SK-N-SH treated with all-trans-retinoic acid at 6 μM for 48 hours (cell line): ENCODE results near the gene ZNF474.

ENCODE experiments used
- CREB5 ChIP-seq: fragments of 250-450 bp; sonication (Bioruptor Pico); IDR thresholded peaks from 2 replicates; pipeline ENCODE4 v1.5.1; 2020; ENCODE audit warnings: low read depth, mild to moderate bottlenecking, moderate library complexity
- CSDC2 ChIP-seq: fragments of 250-450 bp; sonication (Bioruptor Pico); IDR thresholded peaks from 2 replicates; pipeline ENCODE4 v1.5.0; 2020; ENCODE audit warnings: mild to moderate bottlenecking, moderate library complexity
- CSRNP3 ChIP-seq: fragments of 250-450 bp; sonication (Bioruptor Pico); IDR thresholded peaks from 2 replicates; pipeline ENCODE4 v1.5.1; 2021; ENCODE audit warnings: mild to moderate bottlenecking, moderate library complexity
- GLIS3 ChIP-seq: fragments of 250-450 bp; sonication (Bioruptor Pico); IDR thresholded peaks from 2 replicates; pipeline ENCODE4 v1.5.0; 2020; ENCODE audit warnings: mild to moderate bottlenecking, moderate library complexity
- ISL1 ChIP-seq: fragments of 250-450 bp; sonication (Bioruptor Pico); IDR thresholded peaks from 2 replicates; pipeline ENCODE4 v2.1.2; 2022; ENCODE audit warnings: mild to moderate bottlenecking, moderate library complexity
- PATZ1 ChIP-seq: fragments of 250-450 bp; sonication (Bioruptor Pico); IDR thresholded peaks from 2 replicates; pipeline ENCODE4 v1.8.0; 2020; ENCODE audit warnings: mild to moderate bottlenecking, moderate library complexity, borderline replicate concordance
- RARB ChIP-seq: fragments of 250-450 bp; sonication (Bioruptor Pico); IDR thresholded peaks from 2 replicates; pipeline ENCODE4 v1.8.0; 2021; ENCODE audit warnings: mild to moderate bottlenecking, moderate library complexity
- TOX ChIP-seq: fragments of 250-450 bp; sonication (Bioruptor Pico); IDR thresholded peaks from 2 replicates; pipeline ENCODE4 v1.8.0; 2021; ENCODE audit warnings: mild to moderate bottlenecking, moderate library complexity, borderline replicate concordance
- TSHZ2 ChIP-seq: fragments of 250-450 bp; sonication (Bioruptor Pico); IDR thresholded peaks from 2 replicates; pipeline ENCODE4 v1.5.0; 2020; ENCODE audit warnings: mild to moderate bottlenecking, moderate library complexity
- ZC3H10 ChIP-seq: fragments of 250-450 bp; sonication (Bioruptor Pico); IDR thresholded peaks from 2 replicates; pipeline ENCODE4 v1.5.1; 2021; ENCODE audit warnings: mild to moderate bottlenecking, moderate library complexity
- ZNF565 ChIP-seq: fragments of 450-650 bp; formaldehyde crosslinking; conservative IDR thresholded peaks from 2 replicates; pipeline ENCODE4 v1.5.0; 2020; ENCODE audit warnings: low read depth, mild to moderate bottlenecking, moderate library complexity
- ZNF70 ChIP-seq: fragments of 450-650 bp; formaldehyde crosslinking; IDR thresholded peaks from 2 replicates; pipeline ENCODE4 v1.5.0; 2020; ENCODE audit warnings: mild to moderate bottlenecking, moderate library complexity

GRCh38 chr5:122184676-122185255, 55.4 kb downstream of the ZNF474 start:
- TF ChIP-seq PATZ1, result no peak
- no peak for TF ChIP-seq CSRNP3 (CRISPR knock-in tag)
- no peak for TF ChIP-seq RARB
- no peak for TF ChIP-seq TOX (CRISPR knock-in tag)
- TF ChIP-seq GLIS3, result no peak
- no peak for TF ChIP-seq ZNF70
- no peak for TF ChIP-seq ZC3H10 (CRISPR knock-in tag)
- no peak for TF ChIP-seq CREB5 (CRISPR knock-in tag)
- no peak for TF ChIP-seq ISL1 (CRISPR knock-in tag)
- no peak for TF ChIP-seq CSDC2 (CRISPR knock-in tag)
- TF ChIP-seq ZNF565 (CRISPR knock-in tag), result no peak
- no peak for TF ChIP-seq TSHZ2 (CRISPR knock-in tag)
